ENCODE data around the gene MAPKAP1.
A peak's percentile ranks its signal among the peaks of the same experiment; 100 is the strongest.

MAPKAP1 gene

DNA sequence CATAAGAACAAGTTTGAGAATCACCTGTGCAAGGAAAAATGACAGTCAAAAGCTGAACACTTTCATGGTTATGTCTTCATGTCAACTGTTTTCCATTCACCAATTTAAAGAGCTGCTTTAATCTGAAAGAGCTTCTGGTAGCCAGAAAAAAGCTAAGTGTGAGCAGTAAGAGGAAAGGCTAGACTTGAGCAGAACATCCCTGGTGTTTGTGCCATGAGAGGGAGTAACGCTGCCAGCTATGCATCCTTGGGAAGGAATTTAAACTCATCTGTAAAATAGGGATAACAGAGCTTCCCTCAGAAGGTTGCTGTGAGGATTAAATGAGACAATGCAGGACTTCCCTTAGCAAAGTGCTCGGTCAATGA, 193.7 kb downstream of the MAPKAP1 start:
- DNase-seq = no peak
- intact Hi-C loops (cut with DNase I) = no loop called here

- DNase-seq = no peak
Observed at GRCh38 chr9:125511789-125512660, 195.0 kb downstream of the MAPKAP1 start.

DNA sequence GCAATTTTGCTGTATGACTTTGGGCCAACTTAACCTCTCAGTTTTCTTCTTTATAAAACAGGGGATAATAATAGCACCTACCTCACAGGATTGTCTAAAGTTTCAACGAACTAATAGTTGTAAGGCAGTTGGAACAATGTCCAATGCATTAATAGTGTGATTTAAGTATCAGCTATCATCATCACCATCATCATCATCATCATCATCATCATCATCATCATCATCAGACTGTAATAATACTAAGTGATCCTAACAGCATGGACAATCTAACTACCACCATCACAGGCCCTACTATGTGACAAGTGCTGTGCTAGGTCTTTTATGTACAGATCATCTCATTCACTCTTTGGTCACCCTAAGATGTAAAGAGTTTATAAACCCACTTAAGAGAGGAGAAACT, 196.0 kb downstream of the MAPKAP1 start:
- intact Hi-C loops (cut with DNase I) = no loop called here
- no peak for DNase-seq

More at GRCh38 chr9:125511789-125512660, 195.0 kb downstream of the MAPKAP1 start:
- intact Hi-C loops (cut with DNase I) = no loop called here

- DNase-seq = no peak
- intact Hi-C loops (cut with DNase I) = no loop called here
Observed at GRCh38 chr9:125509476-125509875, 197.5 kb downstream of the MAPKAP1 start.

- no peak for DNase-seq
- intact Hi-C loops (cut with DNase I) = no loop called here
Observed at GRCh38 chr9:125508249-125508648, 198.8 kb downstream of the MAPKAP1 start.

- no peak for DNase-seq
- intact Hi-C loops (cut with DNase I) = no loop called here
Observed at GRCh38 chr9:125507226-125507625, 199.8 kb downstream of the MAPKAP1 start.

DNA sequence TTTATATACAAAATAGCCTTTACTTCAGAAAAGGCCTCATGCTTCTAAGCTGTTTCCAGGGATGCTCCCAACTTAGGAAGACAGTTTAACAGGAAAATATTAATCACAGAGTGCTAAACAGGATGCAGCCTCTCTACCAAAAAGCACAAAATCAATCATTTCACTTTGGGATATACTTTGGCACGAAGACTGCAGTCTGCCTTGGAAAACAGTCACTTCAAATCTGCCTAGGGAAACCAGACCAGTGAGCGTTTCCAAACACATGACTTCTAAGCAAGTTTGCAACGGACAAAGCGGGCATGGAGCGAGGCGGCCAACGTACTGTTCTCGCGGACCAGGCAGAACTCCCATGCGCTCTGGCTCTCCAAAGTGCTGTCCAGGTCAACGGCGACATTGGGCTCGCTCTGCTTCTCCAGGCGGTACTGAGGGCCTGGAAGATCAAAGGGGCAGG, 201.0 kb downstream of the MAPKAP1 start:
- DNase-seq = peak in 9 of 42 donors; percentile 12 to 53 (median 33)
- intact Hi-C loops (cut with DNase I) = no loop called here

GRCh38 chr9:125504616-125505015, 202.4 kb downstream of the MAPKAP1 start:
- DNase-seq = no peak
- intact Hi-C loops (cut with DNase I) = no loop called here

- intact Hi-C loops (cut with DNase I) = no loop called here
- DNase-seq = peak in 1 of 42 donors; percentile 18
Observed at GRCh38 chr9:125497906-125498305, 209.1 kb downstream of the MAPKAP1 start.

DNA sequence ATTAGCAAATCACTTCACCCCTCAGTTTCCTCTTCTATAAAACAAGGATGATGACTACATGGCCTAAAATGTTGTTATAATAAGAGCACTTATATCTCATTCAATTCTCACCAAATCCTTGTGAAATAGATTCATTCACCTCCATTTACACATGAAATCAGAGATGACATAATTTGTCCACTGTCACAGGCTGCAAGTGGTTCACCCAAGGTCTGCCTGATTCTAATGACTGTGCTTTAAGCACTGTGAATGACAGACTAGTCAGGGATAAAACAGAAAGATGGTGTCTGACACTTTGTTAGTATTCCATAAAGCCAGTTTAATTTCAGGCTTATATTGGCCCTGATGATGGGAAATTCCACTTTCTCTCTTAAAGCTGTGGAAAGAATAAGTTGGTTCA, 209.5 kb downstream of the MAPKAP1 start:
- intact Hi-C loops (cut with DNase I) = no loop called here

GRCh38 chr9:125496313-125496834, 210.6 kb downstream of the MAPKAP1 start:
- no peak for DNase-seq
- intact Hi-C loops (cut with DNase I) = no loop called here

More for the DNA sequence above, 209.5 kb downstream of the MAPKAP1 start:
- DNase-seq = no peak

DNA sequence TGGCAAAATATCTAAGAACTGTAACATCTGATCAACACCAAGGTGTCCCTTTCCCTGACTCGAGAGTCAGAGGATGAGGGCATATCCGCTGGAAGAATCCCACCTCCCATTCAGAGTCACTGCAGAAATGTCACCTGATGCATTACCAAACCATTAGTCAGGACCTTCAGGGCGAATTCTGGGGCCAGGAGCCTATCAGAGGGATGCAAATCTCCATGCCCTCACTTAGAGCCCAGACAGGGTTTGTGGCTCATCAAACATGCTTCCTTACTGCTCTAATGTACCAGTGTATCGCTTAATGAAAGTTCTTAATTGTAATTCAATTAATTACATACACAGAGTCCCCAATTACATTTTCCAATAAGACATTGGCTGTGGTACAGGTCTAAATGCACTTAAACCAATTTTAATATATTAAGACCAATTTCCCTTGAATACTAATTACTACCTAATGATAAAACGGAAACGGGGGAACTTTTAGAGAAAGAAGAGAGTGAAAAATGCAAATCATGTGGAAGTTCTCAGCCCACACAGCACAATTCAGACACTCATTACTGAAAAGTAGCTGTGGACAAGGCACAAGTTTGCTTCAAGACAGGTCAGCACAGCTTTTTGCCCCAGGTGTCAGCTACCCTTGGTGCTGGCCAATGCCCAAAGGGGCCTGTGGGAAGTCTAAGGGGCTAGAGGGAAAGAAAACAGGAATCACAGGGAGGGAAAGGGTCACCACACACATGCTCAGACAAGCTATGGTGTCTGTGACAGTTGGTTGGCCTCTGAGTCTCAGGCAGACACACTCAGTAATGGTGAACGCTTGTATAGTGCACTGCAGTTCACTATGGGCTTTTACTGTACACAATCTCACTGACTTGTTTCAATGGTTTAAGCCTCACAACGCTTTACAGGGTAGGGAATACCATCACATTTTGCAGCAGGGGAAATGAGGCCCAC, 211.6 kb downstream of the MAPKAP1 start:
- intact Hi-C loops (cut with DNase I) = no loop called here
- DNase-seq = peak in 1 of 42 donors; percentile 17

GRCh38 chr9:125494653-125494915, 212.4 kb downstream of the MAPKAP1 start:
- peak in 1 of 42 donors; percentile 14 for DNase-seq
- intact Hi-C loops (cut with DNase I) = no loop called here

GRCh38 chr9:125493881-125494652, 212.9 kb downstream of the MAPKAP1 start:
- peak in 1 of 42 donors; percentile 10 for DNase-seq
- intact Hi-C loops (cut with DNase I) = no loop called here

DNA sequence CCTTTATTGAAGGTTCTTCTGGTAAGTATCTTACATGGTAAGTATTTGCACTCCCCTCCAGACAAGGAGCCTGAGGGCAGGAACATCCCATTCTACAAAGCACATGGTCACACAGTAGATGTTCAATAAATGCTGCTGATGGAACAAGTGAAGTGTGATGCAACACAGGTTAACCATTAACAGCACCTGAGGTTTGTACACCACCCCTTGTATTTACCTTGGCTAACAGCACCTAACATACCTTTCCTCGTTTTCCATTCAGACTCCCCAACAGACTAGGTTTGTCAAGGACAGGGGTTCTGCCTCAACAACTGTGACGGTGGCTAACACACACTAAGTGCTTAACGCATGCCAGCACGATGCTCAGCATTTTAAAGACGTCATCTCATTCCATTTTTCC, 213.6 kb downstream of the MAPKAP1 start:
- intact Hi-C loops (cut with DNase I) = no loop called here
- peak in 1 of 42 donors; percentile 2 for DNase-seq

- DNase-seq = no peak
- intact Hi-C loops (cut with DNase I) = no loop called here
Observed at GRCh38 chr9:125492719-125493118, 214.3 kb downstream of the MAPKAP1 start.

GRCh38 chr9:125487842-125488241, 219.2 kb downstream of the MAPKAP1 start:
- DNase-seq = no peak
- intact Hi-C loops (cut with DNase I) = no loop called here

DNA sequence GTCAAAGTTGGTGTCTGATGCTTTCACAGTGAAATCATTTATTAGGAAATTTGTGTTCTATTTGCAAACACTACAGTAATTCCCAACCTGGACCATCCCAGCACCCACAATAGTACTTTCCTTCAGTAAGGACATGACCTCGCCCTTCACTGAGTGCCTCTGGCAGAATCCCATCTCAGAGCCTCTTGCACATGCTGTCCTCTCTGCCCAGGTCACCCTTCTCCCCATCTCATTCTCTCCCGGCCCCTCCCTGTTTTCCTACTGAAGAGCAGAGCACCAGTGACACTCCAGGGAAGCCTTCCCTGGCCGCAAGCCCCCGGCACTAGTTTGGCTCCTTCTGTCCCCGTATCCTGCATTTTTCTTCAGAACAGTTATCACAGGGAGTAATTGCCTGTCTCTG, 220.4 kb downstream of the MAPKAP1 start:
- no peak for DNase-seq
- intact Hi-C loops (cut with DNase I) = no loop called here

DNA sequence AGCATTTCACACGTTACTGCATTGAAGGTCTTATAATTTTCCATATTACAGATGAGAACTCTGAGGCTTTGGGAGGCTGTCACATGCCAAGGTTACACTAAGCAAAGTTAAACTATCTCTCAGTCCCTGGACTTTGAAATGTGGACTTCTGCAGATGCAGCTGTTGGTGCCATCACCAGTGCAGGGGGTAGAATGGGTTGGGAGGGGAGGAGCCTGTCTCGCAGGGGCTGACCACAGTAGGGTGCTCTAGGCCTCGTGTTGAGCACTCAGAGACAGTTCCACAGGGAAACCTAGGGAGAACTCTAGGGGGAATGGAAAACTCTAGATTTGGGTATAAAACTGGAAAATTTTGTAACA, 220.9 kb downstream of the MAPKAP1 start:
- peak in 2 of 42 donors; percentile 12 to 14 for DNase-seq
- intact Hi-C loops (cut with DNase I) = no loop called here

Data from head of caudate nucleus (tissue), 42 donors.